ENCODE measurements around the gene HAGHL.
A peak's percentile ranks its signal among the peaks of the same experiment; 100 is the strongest.

The HAGHL gene

GRCh38 chr16:726438-727290 lies at the start of gene HAGHL, which contains the start of gene CCDC78:
TSS of gene HAGHL (plus strand) at chr16:727106. CDS start at chr16:727510, 404 bp downstream.
TSS of gene CCDC78 (minus strand) at chr16:726443. CDS start at chr16:726367, 76 bp downstream.
- Histone ChIP-seq H3K9me3 (ENCODE audit: low read length) (no peaks in the 10 kb centered on the region), H3K4me1 (ENCODE audit: insufficient read depth, low read length) (peaks cover 17% of the 10 kb centered on the region), H3K4me3 (ENCODE audit: low read length) (peak within 1 kb of the TSS; percentile 41), H3K36me3 (ENCODE audit: insufficient read depth, low read length) (peaks cover 2% of the 10 kb centered on the region), H3K27me3 (ENCODE audit: insufficient read depth, low read length) (no peaks in the 10 kb centered on the region), H2AFZ (ENCODE audit: low read depth, low read length) (no peak within 1 kb of the TSS)

GRCh38 chr16:677316-678190 lies 49.4 kb upstream of the HAGHL start:
- no peaks in the 10 kb centered on the region for H3K9me3 ChIP-seq (ENCODE audit: low read length)
- peaks cover 14% of the 10 kb centered on the region for H3K4me1 ChIP-seq (ENCODE audit: insufficient read depth, low read length)
- no peak overlapping the region for H2AFZ ChIP-seq (ENCODE audit: low read depth, low read length)
- no peaks in the 10 kb centered on the region for H3K27me3 ChIP-seq (ENCODE audit: insufficient read depth, low read length)
- no peak overlapping the region for H3K4me3 ChIP-seq (ENCODE audit: low read length)
- peaks cover 33% of the 10 kb centered on the region for H3K36me3 ChIP-seq (ENCODE audit: insufficient read depth, low read length)

GRCh38 chr16:678209-678857 lies 48.6 kb upstream of the HAGHL start:
- Histone ChIP-seq H3K4me1 (ENCODE audit: insufficient read depth, low read length) (peaks cover 15% of the 10 kb centered on the region), H3K36me3 (ENCODE audit: insufficient read depth, low read length) (peaks cover 33% of the 10 kb centered on the region), H3K27me3 (ENCODE audit: insufficient read depth, low read length) (no peaks in the 10 kb centered on the region)

GRCh38 chr16:678858-679813 lies 47.8 kb upstream of the HAGHL start:
- no peaks in the 10 kb centered on the region for H3K9me3 ChIP-seq (ENCODE audit: low read length)
- peak overlapping the region; percentile 26 for H3K4me3 ChIP-seq (ENCODE audit: low read length)
- peaks cover 30% of the 10 kb centered on the region for H3K36me3 ChIP-seq (ENCODE audit: insufficient read depth, low read length)
- peaks cover 16% of the 10 kb centered on the region for H3K4me1 ChIP-seq (ENCODE audit: insufficient read depth, low read length)
- no peak overlapping the region for H2AFZ ChIP-seq (ENCODE audit: low read depth, low read length)
- no peaks in the 10 kb centered on the region for H3K27me3 ChIP-seq (ENCODE audit: insufficient read depth, low read length)

More at GRCh38 chr16:678209-678857, 48.6 kb upstream of the HAGHL start:
- H3K4me3 ChIP-seq (ENCODE audit: low read length): no peak overlapping the region
- H3K9me3 ChIP-seq (ENCODE audit: low read length): no peaks in the 10 kb centered on the region
- H2AFZ ChIP-seq (ENCODE audit: low read depth, low read length): no peak overlapping the region

- H3K9me3 ChIP-seq (ENCODE audit: low read length): no peaks in the 10 kb centered on the region
- H3K4me1 ChIP-seq (ENCODE audit: insufficient read depth, low read length): peaks cover 16% of the 10 kb centered on the region
- H3K4me3 ChIP-seq (ENCODE audit: low read length): peak within 1 kb of the TSS; percentile 87
- no peaks in the 10 kb centered on the region for H3K27me3 ChIP-seq (ENCODE audit: insufficient read depth, low read length)
- peak within 1 kb of the TSS; percentile 44 for H2AFZ ChIP-seq (ENCODE audit: low read depth, low read length)
- peaks cover 27% of the 10 kb centered on the region for H3K36me3 ChIP-seq (ENCODE audit: insufficient read depth, low read length)
Measured at GRCh38 chr16:679814-680624, 46.9 kb upstream of the HAGHL start, which contains the start of gene STUB1. TSS of gene STUB1 (plus strand) at chr16:680410. CDS start at chr16:680526, 116 bp downstream.

- Histone ChIP-seq H3K36me3 (ENCODE audit: insufficient read depth, low read length) (peaks cover 32% of the 10 kb centered on the region), H3K9me3 (ENCODE audit: low read length) (no peaks in the 10 kb centered on the region), H3K4me1 (ENCODE audit: insufficient read depth, low read length) (peaks cover 16% of the 10 kb centered on the region), H2AFZ (ENCODE audit: low read depth, low read length) (no peak overlapping the region), H3K27me3 (ENCODE audit: insufficient read depth, low read length) (no peaks in the 10 kb centered on the region), H3K4me3 (ENCODE audit: low read length) (peak overlapping the region; percentile 87)
Measured at GRCh38 chr16:680625-680945, 46.3 kb upstream of the HAGHL start.

GRCh38 chr16:680967-681745 lies 45.8 kb upstream of the HAGHL start:
- Histone ChIP-seq H3K4me3 (ENCODE audit: low read length) (peak overlapping the region; percentile 87), H3K36me3 (ENCODE audit: insufficient read depth, low read length) (peaks cover 37% of the 10 kb centered on the region), H3K4me1 (ENCODE audit: insufficient read depth, low read length) (peaks cover 16% of the 10 kb centered on the region), H2AFZ (ENCODE audit: low read depth, low read length) (no peak overlapping the region), H3K27me3 (ENCODE audit: insufficient read depth, low read length) (no peaks in the 10 kb centered on the region), H3K9me3 (ENCODE audit: low read length) (no peaks in the 10 kb centered on the region)

GRCh38 chr16:681746-682427 lies 45.0 kb upstream of the HAGHL start:
- no peaks in the 10 kb centered on the region for H3K27me3 ChIP-seq (ENCODE audit: insufficient read depth, low read length)
- no peak overlapping the region for H2AFZ ChIP-seq (ENCODE audit: low read depth, low read length)
- peak overlapping the region; percentile 87 for H3K4me3 ChIP-seq (ENCODE audit: low read length)
- H3K4me1 ChIP-seq (ENCODE audit: insufficient read depth, low read length): peaks cover 16% of the 10 kb centered on the region
- H3K36me3 ChIP-seq (ENCODE audit: insufficient read depth, low read length): peaks cover 43% of the 10 kb centered on the region
- no peaks in the 10 kb centered on the region for H3K9me3 ChIP-seq (ENCODE audit: low read length)

- Histone ChIP-seq H3K36me3 (ENCODE audit: insufficient read depth, low read length) (peaks cover 52% of the 10 kb centered on the region), H3K4me3 (ENCODE audit: low read length) (no peak overlapping the region), H2AFZ (ENCODE audit: low read depth, low read length) (no peak overlapping the region), H3K4me1 (ENCODE audit: insufficient read depth, low read length) (peaks cover 16% of the 10 kb centered on the region), H3K9me3 (ENCODE audit: low read length) (no peaks in the 10 kb centered on the region), H3K27me3 (ENCODE audit: insufficient read depth, low read length) (no peaks in the 10 kb centered on the region)
Measured at GRCh38 chr16:682493-683395, 44.2 kb upstream of the HAGHL start.

Measured in neuron (in vitro differentiated cells).